Psoas muscle (tissue), 8 donors: ENCODE results near the gene ART4. TPM values are rescaled to one million over a fixed set of nuclear protein-coding genes. Genes with fewer than 3 reads are reported as not detected.

ENCODE experiments used
- ATAC-seq, 4 donors: fragments of 200-7000 bp; cut with Tn5 transposase; one replicate each; pipeline ENCODE4 v1.9.1; 2020; ENCODE audit warnings: moderate library complexity in 3 of 4, mild to moderate bottlenecking in 2 of 4
- DNase-seq, 2 donors: peaks; one replicate each; pipeline ENCODE4 v3.0.0-alpha.2; 2020
- H3K27ac ChIP-seq: fragments of 200-600 bp; one replicate; pipeline ENCODE4 v1.8.0; 2022
- H3K27me3 ChIP-seq, 3 donors: fragments of 200-600 bp in 1 of 3; one replicate each; pipeline versions ENCODE4 v1.6.1 to v1.8.0; 2013 to 2022; ENCODE audit warnings: low read length in 2 of 3, mild to moderate bottlenecking in 2 of 3, moderate library complexity in 1 of 3; ENCODE audit not compliant: insufficient read depth in 3 of 3
- H3K36me3 ChIP-seq, 2 donors: fragments of 200-600 bp in 1 of 2; one replicate each; pipeline versions ENCODE4 v1.6.1 to v1.8.0; 2013 to 2022; ENCODE audit warnings: low read depth in 1 of 2, mild to moderate bottlenecking in 1 of 2, moderate library complexity in 1 of 2; ENCODE audit not compliant: insufficient read depth in 1 of 2
- H3K4me1 ChIP-seq: fragments of 200-600 bp; one replicate; pipeline ENCODE4 v1.8.0; 2022
- H3K4me3 ChIP-seq: fragments of 200-600 bp; one replicate; pipeline ENCODE4 v1.8.0; 2022; ENCODE audit warnings: mild to moderate bottlenecking
- H3K9me3 ChIP-seq: fragments of 200-600 bp; one replicate; pipeline ENCODE4 v1.8.0; 2022
- CTCF ChIP-seq: fragments of 200-600 bp; IDR thresholded peaks from one replicate; pipeline ENCODE4 v1.8.0; 2022; ENCODE audit warnings: antibody characterized with exemption
- WGBS, 3 donors: extraction: QIAGEN DNeasy Blood & Tissue Kit; methylation state at CpG; one replicate each; pipeline versions ENCODE4 v1.1.6 to v1.1.7; 2013; 5-methylcytosine and 5-hydroxymethylcytosine counted together
- intact Hi-C, 2 donors: fragments of 100-400 bp; cut with DNase I; formaldehyde crosslinking; loops; one replicate each; pipeline versions ENCODE4 v1.11.0 to v1.14.2; 2022
- polyA plus RNA-seq, 3 donors: library from polyadenylated mRNA; stranded (reverse); fragments of 200-250 nt; gene quantifications; one replicate each; pipeline ENCODE4 v1.2.3, GENCODE V29; 2013
- total RNA-seq, 4 donors: library from RNA; stranded (reverse); fragmentation: NEBNext Ultra II Directional in 2 of 4; extraction: Animal tissue kit (Norgen Biotek cat#: 25700) in 2 of 4; gene quantifications; one replicate each; pipeline versions ENCODE4 v1.2.1 to v1.2.4, GENCODE V29; 2021 to 2023
- donor health status: healthy with polysubstance abuse.
- donor health status: DM: no; HTN: no; CAD: no; lungs with moderate emphysema.
- donor health status: Bipolar disorder and iron deficiency.
- donor health status: healthy.
- donor health status: DM: yes; HTN: yes; CAD: no.
- donor health status: DM: no; HTN: no; CAD: no.
- donor health status: DM: no; HTN: no; CAD: no.
- donor health status: DM: yes; HTN: yes; CAD: no.

The ART4 gene
- total and polyA plus RNA-seq, 7 donors, result 0.14 to 0.39 (median 0.17) TPM; not detected in 2

GRCh38 chr12:14795028-14795448 lies 48.3 kb downstream of the ART4 start:
- Histone ChIP-seq H3K4me3 (no peak overlapping the region), H3K9me3 (no peaks in the 10 kb centered on the region), H3K36me3 (peaks cover 11 to 100% of the 10 kb centered on the region in 2 donors), H3K4me1 (no peaks in the 10 kb centered on the region), H3K27ac (no peak overlapping the region), H3K27me3 (no peaks in the 10 kb centered on the region)
- DNase-seq (no peak), ATAC-seq (no peak)
- intact Hi-C loops, result no loop called here
- no peak for TF ChIP-seq CTCF
- 71 to 74% (median 74%) methylated on average over 4 of the region's 4 CpGs for WGBS, 3 donors

DNA sequence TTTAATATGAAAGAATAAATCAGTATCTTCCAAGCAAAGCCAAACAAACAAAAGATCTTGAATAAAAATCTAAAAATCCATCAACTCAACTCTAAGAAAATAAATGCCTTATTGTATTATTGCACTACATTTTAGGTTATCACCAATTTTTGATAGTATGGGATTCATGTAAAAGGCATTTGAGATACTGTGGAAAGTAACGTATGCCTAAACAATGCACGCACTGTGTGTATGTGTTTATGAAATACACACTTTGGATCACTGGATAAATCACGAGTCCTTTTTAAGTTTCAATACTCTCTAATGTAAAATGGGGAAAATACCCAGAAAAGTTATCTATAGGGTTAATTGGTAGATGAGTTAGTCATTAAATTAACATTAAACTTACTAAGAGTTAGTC lies 57.8 kb downstream of the ART4 start:
- 90 to 97% (median 91%) methylated on average over 3 of the region's 3 CpGs for WGBS, 3 donors
- intact Hi-C loops, result no loop called here
- H3K27ac ChIP-seq, result no peak overlapping the region

GRCh38 chr12:14784471-14784870 lies 58.9 kb downstream of the ART4 start:
- Histone ChIP-seq H3K9me3 (no peaks in the 10 kb centered on the region), H3K4me3 (no peak overlapping the region), H3K27ac (no peak overlapping the region), H3K36me3 (peaks cover 0 to 53% of the 10 kb centered on the region in 2 donors), H3K27me3 (no peaks in the 10 kb centered on the region), H3K4me1 (no peaks in the 10 kb centered on the region)
- WGBS, 3 donors, result 91 to 94% (median 93%) methylated on average over 2 of the region's 2 CpGs
- ATAC-seq (no peak), DNase-seq (no peak)
- TF ChIP-seq CTCF, result no peak
- intact Hi-C loops, result no loop called here

More for the DNA sequence above, 57.8 kb downstream of the ART4 start:
- no peak for DNase-seq
- H3K36me3 ChIP-seq, result peaks cover 5 to 64% of the 10 kb centered on the region in 2 donors
- TF ChIP-seq CTCF, result no peak
- no peaks in the 10 kb centered on the region for H3K27me3 ChIP-seq
- no peaks in the 10 kb centered on the region for H3K4me1 ChIP-seq
- no peak overlapping the region for H3K4me3 ChIP-seq
- ATAC-seq, result no peak
- no peaks in the 10 kb centered on the region for H3K9me3 ChIP-seq

DNA sequence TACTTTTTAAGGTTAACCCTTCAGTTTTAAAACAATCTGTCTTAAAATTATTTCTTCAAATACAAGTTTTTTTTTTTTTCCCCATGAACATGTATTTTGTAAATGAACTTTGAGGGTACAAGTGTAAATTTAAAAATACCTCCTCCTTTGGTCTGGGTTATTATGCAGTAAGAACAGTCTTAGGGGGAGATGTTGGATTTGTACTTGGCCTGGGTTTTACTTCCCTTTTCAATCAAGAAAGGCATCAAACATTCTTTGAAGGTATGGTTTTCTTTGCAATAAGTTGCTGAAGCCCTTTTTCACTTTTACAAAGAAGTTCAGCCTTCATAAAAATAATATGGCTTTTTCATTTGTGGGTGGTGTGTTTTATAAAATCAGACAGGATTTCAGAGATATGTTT lies 60.6 kb downstream of the ART4 start:
- no peak for TF ChIP-seq CTCF
- no peak for ATAC-seq
- Histone ChIP-seq H3K36me3 (peaks cover 0 to 36% of the 10 kb centered on the region in 2 donors), H3K4me1 (no peaks in the 10 kb centered on the region), H3K4me3 (no peak overlapping the region), H3K27me3 (no peaks in the 10 kb centered on the region), H3K9me3 (no peaks in the 10 kb centered on the region), H3K27ac (no peak overlapping the region)
- DNase-seq, result no peak
- intact Hi-C loops, result no loop called here

DNA sequence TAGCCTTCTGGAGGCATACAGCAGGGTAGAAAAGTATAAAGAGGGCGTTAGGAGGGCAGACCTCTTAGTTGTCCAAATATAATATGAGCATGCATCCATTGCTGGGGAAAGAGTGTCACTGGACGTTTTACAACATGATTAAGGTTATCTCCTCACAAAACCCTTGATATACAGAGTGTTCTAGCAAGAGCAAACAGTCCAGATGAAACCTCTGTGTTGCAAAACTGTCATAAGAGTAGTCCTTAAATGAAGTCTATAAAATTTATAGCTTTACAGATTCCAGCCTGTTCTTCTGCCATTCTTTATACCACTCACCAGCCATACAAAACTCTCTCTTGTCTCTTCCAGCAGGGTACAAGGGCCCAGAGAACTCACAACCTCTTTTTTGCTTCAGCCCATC lies 61.8 kb downstream of the ART4 start:
- 68 to 80% (median 76%) methylated on average over 2 of the region's 2 CpGs for WGBS, 3 donors
- no peak for TF ChIP-seq CTCF
- Histone ChIP-seq H3K27ac (no peak overlapping the region), H3K9me3 (no peaks in the 10 kb centered on the region), H3K4me1 (no peaks in the 10 kb centered on the region), H3K36me3 (peaks cover 0 to 24% of the 10 kb centered on the region in 2 donors), H3K27me3 (no peaks in the 10 kb centered on the region), H3K4me3 (no peak overlapping the region)
- no peak for ATAC-seq
- intact Hi-C loops, result no loop called here
- no peak for DNase-seq
